GM19468 (cell line): Measurements from ENCODE around the gene C1orf21.

Source experiments
- ATAC-seq: cut with Tn5 transposase; IDR thresholded peaks from one replicate; pipeline ENCODE4 v1.9.1; 2021; ENCODE audit warnings: mild to moderate bottlenecking, moderate library complexity, moderate number of reproducible peaks; ENCODE audit not compliant: unreplicated experiment; ENCODE audit errors: extremely low read depth

Gene C1orf21

DNA sequence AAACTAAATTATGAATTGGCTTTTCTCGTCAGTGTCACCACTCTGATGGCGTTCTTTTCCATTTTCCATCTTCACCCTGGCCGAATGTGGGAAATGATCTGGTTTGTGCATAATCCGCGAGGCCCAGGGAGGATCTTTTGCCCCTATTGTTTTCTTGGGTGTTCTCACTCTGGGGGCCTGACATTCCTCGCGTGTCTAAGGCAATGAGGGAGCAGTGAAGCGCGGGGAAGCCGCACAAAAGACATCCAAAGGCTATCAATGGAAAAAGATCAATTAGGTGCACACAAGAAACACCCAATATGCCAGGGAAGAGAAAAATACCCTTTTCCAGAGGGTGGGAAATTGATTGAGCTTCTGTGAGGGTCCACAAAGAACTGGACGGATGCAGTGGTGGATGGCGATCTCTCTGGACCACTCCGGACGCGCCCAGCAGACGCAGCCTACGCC is 941 bp upstream of the C1orf21 start:
- ATAC-seq, result no peak

DNA sequence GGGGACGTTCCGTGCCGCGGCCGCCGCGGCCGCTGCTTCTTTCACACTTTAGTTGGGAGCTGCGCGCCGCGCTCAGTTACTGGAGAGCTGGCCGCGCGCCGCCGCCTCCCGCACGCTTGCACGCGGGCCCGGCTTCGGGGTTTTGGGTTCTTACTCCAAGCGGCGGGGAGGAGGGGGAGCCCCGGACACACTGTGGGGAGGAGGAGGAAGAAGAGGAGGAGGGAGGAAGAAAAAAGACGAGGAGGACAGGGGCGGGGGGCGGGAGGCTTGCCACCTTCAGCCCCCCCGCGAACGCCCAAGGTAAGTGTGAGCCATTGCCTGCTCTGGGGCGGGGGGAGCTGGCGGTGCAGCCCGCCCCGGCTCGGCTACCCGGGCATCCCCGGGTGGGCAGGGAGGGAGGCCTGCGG is 243 bp downstream of the C1orf21 start:
- ATAC-seq, result no peak

DNA sequence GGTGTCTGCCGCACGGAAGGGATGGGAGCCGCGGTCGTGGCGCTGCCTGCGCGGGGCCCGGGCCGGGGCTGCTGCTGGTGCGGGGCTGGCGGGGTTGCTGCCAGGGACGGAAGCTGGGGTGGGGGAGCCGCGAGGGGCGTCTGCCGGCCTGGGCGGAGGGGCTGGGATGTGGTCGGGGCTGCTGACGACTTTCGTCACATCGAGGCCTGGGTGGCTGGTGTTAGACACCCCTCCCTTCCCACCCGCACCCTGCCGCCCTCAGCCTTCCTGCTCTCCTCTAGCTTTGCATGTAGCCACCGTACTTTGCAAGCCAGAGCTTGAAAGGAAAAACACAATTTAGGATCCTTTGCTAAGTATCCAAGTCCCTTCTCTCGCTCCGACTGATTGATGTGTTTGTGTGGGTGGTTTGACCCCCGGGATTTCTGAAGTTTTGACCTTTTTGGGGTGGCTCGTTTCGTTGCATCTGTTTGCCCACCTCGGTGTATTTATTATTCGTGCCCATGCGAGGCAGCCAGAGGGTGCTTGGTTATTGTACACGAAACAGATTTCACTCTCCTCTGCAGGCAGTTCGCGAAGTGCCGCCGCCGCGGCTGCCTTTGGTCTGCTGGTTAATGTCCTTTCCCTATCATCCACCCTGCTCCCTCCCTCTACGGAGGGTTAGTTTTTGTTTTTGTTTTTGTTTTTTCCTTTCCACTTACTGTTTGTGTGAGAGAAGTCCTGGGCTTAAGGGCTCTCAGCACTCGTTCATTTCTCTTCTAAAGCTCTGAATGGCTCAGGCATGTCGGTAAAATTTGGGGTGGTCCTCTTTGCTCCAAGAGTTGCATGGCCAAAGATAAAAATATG is 868 bp downstream of the C1orf21 start:
- no peak for ATAC-seq

DNA sequence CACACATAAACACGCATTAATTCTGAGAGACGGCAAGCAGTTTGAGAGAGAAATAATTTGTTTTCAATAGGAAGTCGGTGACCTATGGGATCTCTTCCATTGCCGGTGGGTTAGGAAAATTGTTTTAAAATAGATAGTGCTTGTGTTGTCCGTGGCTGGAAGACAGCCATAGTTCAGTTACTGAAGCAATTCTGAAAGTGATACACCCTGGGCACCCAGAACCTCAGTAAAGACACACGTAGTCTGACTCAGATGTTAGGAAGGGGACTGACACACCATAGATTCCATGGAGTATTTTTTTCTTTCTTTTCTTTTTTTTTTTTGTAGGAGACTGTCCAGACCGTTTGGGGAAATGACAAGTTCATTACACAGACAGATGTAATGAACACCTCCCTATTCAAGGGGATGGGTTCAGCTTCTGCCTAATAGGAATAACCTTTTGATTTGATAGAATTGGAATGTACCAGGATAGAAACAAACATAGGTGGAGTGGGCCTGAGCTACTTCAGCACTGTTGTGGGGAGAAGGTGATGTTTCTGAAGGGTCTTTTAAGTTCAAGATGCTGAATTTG is 1.6 kb downstream of the C1orf21 start:
- ATAC-seq, result no peak

DNA sequence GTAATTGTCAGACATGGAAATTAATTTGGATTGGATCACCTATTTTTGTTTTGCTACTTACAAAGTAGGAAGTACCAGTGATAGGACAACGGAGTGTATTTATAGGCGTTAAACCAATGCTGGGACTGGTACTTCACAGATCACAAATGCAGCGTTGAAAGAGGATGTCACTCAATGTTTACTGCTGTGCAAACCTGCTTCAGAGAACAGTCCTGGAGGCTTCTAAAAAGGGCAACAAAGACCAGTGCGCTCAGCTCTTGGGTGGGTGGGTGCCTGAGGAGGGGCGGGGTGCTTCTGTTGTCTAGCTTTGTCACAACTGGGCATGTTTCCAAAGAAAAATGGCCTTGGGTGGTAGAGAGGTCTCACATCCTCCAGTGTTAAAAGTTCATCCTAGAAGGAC is 2.1 kb downstream of the C1orf21 start:
- no peak for ATAC-seq

DNA sequence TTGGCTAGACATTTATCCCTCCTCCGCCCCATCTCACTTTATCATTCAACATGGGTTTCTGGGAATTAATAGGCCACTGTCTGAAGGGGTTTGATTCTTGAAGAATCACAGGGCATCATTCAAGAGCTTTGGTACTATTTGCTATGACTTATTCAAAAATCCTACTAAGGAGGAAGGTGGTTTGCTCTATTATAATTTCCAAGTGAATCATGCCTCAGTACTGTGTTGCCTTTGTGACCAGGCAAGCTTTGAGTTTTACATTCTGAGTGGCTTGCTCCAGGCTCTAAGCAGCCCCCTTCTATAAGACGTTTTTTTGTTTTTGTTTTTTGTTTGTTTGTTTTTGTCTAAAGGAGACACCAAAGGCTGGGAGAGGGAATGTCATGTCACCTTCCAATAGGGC is 2.6 kb downstream of the C1orf21 start:
- ATAC-seq, result no peak

DNA sequence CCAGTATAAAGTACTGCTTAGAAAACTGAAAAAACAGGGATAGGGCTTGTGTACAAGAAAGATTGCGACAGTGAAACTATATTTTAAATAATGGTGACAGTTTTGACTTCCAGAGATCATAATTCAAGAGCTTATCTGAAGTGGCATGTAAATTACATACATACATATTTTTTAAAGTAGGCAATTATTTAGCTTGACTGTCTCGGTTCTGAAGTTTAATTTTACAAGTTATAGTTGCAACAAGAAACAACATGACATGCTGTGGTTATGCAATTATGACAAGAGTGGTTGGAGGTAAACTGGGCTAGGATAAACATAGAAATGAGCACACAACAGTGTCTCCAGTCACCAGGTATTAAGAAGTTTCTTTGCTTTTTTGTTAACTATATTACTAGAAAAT is 4.1 kb downstream of the C1orf21 start:
- no peak for ATAC-seq

DNA sequence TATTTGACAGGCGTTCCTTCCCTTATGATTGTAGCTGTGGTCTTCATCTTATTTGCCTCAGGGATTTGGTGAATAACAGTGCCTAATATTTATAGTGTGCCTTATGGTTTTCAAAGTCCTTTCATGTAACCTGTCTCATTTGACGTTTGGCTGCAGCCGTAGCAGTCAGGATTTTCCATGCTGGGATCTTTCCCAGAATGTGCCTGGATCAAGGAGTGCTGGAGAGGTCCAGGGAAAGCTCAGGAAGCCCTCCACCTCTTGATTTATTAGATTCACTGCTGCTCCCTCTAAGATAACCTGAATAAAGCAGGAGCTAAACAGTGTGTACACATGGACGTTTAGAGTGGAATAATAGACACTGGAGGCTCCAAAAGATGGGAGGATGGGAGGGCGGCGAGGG is 5.2 kb downstream of the C1orf21 start:
- ATAC-seq, result no peak

DNA sequence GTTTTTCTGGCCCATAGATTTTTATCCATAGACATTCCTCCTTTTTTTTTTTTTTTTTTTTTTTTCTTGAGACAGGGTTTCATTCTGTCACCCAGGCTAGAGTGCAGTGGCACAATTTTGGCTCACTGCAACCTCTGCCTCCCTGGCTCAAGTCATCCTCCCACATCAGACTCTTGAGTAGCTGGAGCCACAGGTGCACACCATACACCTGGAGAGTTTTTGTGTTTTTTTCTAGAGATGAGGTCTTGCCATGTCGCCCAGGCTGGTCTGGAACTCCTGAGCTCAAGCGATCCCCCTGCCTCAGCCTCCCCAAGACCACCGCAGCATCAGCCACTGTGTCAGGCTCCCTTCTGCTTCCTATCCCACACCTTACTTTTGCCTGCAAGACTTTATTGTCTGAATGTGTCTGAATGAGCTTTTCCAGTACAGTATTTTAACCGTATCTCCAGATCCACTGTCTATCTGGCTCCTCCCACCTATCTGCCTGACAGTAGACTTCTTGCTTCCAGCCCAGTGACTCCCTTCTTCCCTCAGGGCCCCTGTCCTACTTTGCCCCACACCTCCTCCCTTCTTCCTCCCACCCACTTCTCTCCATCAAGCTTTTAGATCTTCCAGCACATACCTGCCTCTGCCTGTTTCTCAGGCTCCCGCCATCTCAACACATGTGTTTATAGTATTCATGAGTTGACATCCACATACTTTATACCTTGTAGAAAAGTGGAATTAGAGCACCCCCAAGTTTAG is 6.1 kb downstream of the C1orf21 start:
- ATAC-seq, result no peak

DNA sequence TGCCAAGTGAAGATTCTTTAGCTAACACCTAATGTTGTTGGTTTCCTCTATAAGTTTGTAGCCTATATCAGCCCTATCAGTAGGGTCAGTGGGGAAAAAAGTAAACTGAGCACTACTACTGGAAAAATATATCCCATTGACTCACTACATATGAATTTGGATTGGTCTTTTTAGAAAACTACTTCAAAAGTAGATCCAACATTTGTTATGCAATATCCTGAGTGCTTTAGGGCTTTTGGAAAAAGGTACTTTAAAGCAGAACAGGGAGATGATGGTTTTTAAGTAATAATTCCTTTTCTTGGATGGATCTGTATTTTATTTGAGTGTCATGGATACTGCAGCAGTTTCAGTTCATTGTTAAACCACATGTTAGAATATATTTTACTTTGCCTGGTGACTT is 7.1 kb downstream of the C1orf21 start:
- ATAC-seq, result no peak

DNA sequence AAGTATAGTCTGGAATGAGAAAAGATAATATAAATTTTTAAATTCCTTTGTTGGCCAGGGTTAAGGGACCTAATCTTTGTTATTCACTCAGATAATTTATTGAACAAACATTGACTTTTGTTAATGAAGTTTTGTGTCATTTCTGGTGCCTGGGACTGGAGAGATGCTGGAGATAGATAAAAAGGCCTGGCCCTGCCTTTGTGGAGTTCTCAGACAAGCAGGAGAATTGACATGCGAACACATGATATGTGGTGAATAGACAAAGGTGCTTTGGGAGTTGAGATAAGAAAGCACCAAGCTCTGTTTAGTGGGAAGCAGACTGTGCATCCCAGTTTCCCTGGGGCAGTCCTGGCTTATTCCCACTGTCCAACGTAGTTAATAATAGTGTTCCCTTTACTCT is 8.5 kb downstream of the C1orf21 start:
- ATAC-seq, result no peak

DNA sequence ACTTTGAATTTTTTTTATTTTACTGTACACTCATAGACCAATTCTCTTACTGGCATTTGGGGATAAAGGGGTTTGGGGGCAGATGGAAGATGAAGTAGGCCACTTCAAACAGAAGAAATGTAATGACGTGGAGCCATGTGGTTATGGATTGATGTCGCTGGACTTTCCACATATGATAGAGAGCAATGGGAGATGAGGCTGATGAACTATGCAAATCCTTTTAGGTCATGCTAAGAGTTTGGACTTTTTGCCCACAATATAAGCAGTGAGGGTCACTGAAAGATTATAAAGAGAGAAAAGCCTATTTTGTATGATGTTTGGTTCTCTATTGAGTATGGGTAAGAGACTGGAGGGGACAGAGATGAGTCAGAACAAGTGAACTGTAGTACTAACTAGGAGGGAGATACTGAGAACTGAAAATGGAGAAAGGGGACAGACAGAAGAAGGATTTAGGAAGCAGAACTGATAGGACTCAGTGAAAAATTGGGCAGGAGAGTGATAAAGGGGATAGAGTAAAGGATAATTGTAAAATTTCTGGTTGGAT is 9.2 kb downstream of the C1orf21 start:
- no peak for ATAC-seq

DNA sequence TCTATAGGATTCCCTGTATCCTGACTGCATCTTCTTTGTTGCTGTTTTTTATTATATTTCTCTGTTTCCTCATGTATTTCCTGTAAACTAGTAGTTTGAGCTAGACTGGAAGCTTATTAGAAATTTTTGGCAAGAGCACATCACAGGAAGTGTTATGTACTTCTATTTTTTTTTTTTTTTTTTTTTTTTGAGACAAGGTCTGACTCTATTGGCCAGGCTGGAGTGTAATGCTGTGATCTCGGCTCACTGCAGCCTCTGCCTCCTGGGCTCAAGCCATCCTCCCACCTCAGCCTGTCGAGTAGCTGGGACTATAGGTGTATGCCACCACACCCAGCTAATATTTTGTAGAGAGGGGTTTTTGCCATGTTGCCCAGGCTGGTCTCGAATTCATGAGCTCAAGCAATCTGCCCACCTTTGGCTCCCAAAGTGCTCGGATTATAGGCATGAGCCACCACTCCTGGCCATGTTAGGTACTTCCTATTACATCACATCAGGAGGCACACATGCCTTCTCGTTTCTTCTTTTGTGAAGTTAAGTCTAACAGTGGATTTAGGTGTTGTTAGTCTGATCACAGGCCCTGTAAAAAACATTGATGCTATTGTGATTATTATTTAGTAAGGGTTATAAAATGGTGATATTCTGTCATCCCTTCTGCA is 12.5 kb downstream of the C1orf21 start:
- no peak for ATAC-seq

DNA sequence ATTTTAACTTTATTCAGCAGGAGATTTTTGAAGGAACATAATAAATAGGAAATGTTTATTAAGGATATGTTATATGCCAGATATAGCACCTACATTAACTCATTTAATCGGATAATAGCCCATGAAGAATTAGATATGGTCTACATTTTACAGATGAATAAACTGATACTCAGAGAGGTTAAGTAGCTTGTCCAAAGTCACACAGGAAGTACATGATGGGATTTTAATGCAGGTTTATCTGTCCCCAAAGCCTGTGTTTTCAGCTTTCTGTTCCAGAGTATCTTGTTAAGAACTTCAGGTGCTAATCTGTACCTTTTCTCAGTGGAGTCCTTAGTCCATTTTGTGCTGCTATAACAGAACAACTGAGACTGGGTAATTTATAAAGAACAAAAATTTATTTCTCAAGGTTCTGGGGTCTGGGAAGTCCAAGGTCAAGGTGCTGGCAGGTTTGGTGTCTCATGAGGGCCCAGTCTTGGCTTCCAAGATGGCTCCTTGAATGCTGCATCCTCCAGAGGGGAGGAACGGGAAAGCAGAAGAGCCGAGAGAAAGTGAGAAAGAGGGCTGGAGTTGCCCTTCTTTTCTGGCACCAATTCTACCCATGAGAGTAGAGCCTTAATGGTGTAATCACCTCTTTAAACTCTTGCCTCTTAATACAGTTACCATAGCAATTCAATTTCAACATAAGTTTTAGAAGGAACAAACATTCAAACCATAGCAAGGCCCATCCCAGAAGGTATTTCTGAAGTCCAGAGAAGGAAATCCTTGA is 17.3 kb downstream of the C1orf21 start:
- ATAC-seq, result no peak

DNA sequence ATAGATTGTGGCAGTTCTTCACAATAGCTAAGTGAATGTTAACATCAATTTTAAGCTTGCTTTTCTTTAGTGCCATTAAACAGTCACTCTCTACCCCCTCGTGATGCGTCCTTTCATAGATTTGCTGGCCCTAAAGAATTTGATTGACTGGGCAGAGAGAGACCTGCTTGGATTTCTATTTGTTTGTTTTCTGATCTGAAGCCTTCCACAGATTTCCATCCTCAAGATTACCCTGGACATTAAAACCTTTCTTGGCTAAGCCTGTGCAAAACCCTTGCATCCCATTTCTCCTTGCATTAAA is 17.8 kb downstream of the C1orf21 start:
- ATAC-seq, result no peak

DNA sequence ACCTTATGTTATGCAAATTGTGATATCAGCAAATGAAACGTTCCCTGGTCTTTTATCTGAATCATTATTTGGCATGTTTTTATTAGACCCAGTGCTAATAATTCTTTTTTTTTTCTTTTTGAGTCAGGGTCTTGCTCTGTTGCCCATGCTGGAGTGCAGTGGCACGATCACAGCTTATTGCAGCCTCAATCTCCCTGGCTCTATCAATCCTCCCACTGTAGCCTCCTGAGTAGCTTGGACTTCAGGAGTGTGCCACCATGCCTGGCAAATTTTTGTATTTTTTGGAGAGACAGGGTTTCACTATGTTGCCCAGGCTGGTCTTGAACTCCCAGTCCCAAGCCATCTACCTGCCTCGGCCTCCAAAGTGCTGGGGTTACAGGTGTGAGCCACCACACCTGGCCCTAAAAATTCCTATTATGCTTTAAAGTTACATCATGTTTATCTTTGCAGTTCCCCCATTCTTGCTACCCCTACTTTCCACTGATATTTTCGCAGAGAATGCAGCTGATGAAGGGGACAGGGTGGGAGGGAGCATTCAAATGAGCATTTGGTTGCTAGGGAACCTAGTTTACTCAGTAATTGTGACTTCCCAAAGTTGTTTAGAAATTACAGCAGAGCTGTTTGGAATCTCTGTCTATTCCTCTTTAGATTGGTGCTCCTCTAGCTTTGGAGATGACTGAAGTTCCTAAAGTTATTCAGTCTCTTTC is 18.4 kb downstream of the C1orf21 start:
- ATAC-seq, result no peak

DNA sequence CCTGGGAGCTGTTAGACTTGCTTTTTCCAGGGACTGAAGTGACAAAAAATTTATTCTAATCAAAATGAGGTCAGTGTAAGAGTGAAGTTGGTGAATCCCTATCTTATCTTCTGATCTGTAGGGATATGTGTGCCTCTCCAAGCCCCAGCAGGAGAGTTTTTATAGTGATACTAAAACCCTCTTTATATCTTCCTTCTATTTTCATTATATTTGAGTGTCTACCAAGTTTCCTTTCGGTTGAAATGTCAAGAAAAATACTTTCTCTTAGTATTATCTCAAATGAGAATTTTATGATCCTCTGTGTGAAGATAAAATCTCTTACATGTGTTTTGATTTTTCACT is 18.9 kb downstream of the C1orf21 start:
- ATAC-seq, result no peak

DNA sequence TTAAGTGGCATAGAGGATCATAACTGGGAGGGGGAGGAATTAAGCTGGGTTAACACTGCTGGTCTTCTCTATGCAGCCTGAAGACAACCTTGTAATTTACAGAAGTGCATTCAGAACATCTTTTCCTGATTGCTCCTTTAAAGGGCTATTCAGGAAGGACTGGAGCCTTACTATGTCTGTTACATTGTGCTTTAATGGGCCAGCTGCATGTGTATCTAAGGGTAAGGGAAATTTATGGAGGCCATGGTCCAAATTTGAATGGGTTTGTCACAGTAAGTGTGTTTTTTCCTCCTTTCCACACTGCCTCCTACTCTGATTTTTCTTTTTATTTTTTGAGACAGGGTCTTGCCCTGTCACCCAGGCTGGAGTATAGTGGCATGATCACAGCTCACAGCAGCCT is 19.6 kb downstream of the C1orf21 start:
- no peak for ATAC-seq

DNA sequence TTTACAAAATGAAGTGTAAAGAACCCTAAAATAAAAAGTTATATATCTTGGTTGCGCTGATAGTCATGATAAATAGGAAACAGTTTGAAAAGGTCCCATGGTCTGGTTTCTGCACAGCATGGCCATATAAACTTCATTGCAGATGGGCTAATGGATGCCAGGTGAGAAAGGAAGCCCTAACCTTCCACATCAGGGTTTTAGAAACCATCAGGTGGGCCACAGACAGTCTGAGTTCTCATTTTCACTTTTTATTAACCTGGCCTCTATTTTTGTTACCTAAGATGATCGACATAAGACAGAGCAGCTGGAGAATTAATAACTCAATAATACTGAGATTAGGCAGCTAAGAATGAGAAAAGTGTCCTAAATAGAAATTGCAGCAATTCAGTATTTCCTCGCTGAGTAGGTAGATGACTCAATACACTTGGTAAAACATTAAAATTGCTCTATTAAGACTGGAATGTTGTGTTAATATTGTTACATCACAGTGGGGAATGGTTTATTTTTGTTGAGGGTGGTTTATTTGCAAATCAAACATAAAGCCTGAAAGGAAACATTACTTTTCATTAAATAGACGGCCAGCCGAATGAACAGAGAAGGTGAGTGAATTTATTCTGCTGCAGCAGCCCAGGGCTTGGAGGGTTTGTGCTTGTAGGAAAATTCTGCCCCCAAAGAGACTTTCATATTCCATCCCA is 21.1 kb downstream of the C1orf21 start:
- no peak for ATAC-seq
